HG02759 (cell line): Measurements from ENCODE around the gene PNLIPRP2.

Experiments used
- ATAC-seq: cut with Tn5 transposase; IDR thresholded peaks from one replicate; pipeline ENCODE4 v1.9.1; 2021; ENCODE audit warnings: mild to moderate bottlenecking, moderate library complexity; ENCODE audit not compliant: unreplicated experiment

Gene PNLIPRP2

DNA sequence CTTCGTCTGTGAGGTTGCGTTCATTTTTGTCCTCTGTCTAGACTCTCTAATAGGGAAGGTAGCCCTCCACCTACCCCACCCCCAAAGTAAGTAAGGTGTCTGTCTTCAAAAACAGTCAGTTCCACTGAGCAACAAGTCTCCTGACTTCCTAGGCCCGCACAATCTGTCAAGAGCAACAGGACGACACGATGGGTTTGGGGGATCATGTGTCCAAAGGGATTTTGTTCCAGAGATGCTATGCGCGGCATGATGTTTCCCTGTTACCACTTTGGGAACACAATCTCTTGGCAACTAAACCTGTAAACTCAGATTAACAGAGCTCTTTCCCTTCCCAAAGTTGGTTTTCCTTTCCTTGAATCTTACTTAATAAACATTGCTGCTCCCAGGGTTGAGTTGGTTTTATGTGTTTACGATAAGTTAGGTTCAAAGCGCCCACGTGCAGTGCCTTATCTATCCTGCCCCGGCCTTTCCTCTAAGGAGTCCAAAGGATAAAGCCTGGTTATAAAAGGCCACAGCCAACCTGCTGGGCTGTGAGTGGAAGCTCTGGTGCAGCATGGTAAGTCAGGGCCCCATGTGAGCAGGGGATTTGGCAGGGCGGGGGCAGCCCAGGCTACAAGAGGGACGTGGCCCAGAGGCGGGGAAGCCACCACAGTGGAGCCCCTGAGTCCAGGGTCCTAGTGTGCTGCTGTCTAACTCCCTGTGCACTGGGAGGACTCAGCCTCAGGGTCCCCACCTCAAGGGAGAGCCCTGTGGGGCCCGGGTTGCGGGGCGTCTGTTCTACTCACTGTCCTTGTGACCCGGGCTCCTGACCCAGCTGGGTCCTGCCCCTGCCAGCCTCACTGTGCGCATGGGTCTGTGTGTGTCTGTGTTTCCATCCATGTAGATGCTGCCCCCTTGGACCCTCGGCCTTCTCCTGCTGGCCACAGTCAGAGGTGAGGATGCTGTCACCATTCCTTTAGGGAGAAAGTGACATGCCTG, at the start of gene PNLIPRP2:
Gene PNLIPRP2 (plus strand): TSS at position 531 of the 978 bp plus-strand sequence.
- no peak for ATAC-seq

- ATAC-seq: no peak
These were observed 46.0 kb upstream of the PNLIPRP2 start for GRCh38 chr10:116574797-116575196.

GRCh38 chr10:116587878-116588591, 32.7 kb upstream of the PNLIPRP2 start:
- ATAC-seq: no peak

DNA sequence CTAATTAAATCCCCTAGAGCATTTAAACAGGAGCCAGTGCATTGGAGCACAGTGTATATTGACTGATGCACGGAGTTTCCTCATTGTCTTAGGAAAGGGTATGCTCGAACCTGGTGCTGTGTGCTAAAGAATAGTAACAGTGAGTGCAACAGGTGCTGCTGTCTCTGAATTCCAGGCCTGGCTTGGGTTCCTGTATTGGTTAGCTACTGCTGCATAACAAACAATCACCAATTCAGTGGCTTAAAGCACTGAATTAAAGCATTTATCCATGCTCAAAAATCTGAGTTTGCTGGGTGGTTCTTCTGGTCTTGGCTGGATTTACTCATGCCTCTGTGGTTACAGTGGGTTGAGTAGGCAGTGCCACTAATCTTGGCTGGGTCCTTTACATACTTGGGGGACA, 31.8 kb upstream of the PNLIPRP2 start:
- ATAC-seq: no peak

- ATAC-seq: no peak
These were observed 30.8 kb upstream of the PNLIPRP2 start for GRCh38 chr10:116589926-116590325.

DNA sequence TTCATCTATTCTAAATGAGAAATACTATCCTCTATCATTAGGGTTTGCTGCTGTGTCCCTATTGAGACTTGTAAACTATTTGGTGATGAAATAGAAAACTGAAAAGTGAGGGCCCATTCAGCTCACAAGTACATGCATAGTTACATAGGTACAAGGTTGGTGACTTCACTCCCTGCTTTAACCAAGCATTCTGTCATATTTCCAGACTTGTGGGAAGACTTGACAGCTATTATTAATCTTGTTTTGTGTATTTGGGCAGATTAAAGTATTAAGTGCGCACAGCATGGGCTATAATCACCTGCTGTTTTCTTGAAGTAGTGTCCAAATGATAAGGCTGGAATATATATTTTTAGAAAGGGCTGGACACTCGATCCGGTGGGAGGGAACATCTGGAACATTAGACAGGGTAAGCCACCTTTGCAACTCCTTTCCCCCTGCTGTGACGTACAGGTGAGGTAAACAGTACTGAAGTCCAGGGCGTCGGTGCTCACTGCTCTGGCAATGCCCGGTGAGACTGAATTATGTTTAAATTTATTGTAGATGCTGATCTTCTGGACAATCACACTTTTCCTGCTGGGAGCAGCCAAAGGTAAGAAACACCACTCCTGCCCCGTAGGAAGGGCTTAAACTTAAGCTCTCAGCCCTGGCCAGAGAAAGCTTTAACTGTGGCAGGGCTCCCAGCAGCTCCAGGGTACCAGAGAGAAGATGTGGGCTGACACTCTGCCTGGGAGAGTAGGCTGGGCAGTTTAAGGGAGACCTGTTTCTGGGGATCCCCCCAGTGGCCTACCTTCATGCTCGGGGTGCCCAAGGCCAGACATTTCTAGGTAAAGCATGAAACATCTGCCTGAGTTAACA, 29.9 kb upstream of the PNLIPRP2 start, which contains the start of gene PNLIPRP1:
Gene PNLIPRP1 (plus strand): TSS at position 370 of the 855 bp plus-strand sequence. CDS start 171 bp downstream, at position 541.
- ATAC-seq: no peak

DNA sequence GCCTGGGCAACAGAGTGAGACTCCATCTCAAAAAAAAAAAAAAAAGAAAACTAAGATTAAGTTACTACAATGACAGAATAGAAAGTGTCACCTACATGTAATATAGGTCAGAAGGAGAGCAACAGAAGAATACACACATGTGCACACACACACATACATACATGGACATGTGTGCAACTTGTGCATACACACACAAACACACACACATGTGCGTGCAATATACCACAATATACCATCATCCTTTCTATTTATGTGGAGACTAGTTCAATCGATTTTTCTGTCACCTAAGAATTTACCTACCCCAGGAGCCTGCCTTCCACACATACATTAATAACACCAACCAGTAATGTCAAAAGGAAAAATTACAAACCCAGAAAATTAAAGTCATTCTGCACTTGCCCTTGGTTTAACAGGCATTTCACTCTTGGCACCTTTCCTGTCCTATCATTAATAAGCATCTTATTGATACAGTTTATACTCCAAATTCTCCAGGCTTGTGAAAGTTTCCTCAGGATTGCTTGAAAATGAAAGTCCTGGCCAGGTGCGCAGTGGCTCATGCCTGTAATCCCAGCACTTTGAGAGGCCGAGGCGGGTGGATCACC, 27.5 kb upstream of the PNLIPRP2 start:
- ATAC-seq: no peak

GRCh38 chr10:116594525-116595035, 26.2 kb upstream of the PNLIPRP2 start:
- no peak for ATAC-seq

GRCh38 chr10:116596062-116596461, 24.7 kb upstream of the PNLIPRP2 start:
- ATAC-seq: no peak

GRCh38 chr10:116597543-116597942, 23.2 kb upstream of the PNLIPRP2 start:
- ATAC-seq: no peak

DNA sequence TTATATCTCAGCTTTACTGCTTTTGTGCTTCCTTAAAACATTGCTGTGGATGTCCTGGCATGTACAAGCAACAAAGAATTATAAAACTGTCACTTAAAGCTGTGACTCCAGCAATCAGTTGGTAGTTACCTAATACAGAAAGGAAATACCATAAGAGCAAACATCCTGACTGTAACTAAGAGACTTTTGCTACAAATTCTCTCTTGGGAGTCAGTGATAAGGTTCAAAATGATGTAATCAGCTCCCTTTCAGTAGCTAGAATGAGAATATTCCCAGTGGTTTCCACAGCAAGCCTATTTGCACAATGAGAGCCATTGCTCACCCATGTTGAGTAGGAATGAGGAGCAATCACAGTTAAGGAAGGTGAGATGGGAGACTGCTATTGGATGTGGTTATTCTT, 22.4 kb upstream of the PNLIPRP2 start:
- ATAC-seq: no peak

DNA sequence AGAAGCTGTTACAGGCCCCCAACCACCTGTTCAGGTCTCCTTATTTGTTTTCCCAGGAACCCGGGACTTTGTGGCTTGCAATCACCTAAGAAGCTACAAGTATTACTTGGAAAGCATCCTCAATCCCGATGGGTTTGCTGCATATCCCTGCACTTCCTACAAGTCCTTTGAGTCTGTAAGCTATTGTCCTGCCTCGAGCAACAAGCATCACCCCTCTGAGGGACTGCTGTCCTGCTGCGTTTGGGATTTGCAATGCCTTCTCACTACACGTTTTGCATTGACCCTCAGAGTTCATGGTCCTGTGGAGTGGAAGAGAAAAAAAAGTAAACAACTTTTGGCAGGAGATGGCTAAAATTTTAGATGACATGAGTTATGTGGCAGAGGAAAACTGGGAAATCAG, 20.8 kb upstream of the PNLIPRP2 start:
- no peak for ATAC-seq

GRCh38 chr10:116602648-116603400, 17.9 kb upstream of the PNLIPRP2 start:
- ATAC-seq: no peak

- ATAC-seq: no peak
These were observed 14.7 kb upstream of the PNLIPRP2 start for GRCh38 chr10:116606061-116606483.

GRCh38 chr10:116607336-116607735, 13.4 kb upstream of the PNLIPRP2 start:
- no peak for ATAC-seq

- ATAC-seq: no peak
These were observed 11.8 kb upstream of the PNLIPRP2 start for GRCh38 chr10:116608686-116609594.

GRCh38 chr10:116610443-116611152, 10.2 kb upstream of the PNLIPRP2 start:
- no peak for ATAC-seq

DNA sequence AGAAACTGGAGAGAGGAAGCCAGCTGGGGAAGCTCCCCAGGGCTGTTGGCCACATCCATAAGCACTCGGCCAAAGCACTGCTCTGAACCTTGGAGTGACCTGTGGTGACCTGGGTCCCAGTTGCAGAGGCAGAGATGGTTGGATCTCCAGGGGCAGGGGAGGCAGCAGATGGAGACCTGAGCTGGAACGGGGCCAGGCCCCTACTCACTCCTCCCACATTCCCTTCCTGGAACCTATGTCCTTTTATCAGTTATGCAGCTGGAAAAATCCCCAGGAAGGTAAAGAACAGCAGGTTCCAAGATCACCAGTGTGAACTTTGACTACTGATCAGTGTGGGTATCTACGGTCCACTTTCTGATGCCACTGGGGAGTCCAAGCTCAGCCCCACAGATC, 9.6 kb upstream of the PNLIPRP2 start:
- no peak for ATAC-seq
